ENCODE results near the gene CLEC7A.

CLEC7A gene

GRCh38 chr12:10086387-10086786 lies 43.6 kb downstream of the CLEC7A start:
- no peak overlapping the region for H3K27ac Mint-ChIP-seq
- H3K4me1 Mint-ChIP-seq, result no peaks in the 10 kb centered on the region
- H3K36me3 Mint-ChIP-seq, result peaks cover 8% of the 10 kb centered on the region
- H3K27me3 Mint-ChIP-seq, result peaks cover 2% of the 10 kb centered on the region
- peaks cover 10% of the 10 kb centered on the region for H3K9me3 Mint-ChIP-seq
- no peak overlapping the region for H3K4me3 Mint-ChIP-seq

GRCh38 chr12:10084733-10085132 lies 45.3 kb downstream of the CLEC7A start:
- Mint-ChIP-seq H3K4me1 (no peaks in the 10 kb centered on the region), H3K27ac (no peak overlapping the region), H3K4me3 (no peak overlapping the region), H3K27me3 (peaks cover 2% of the 10 kb centered on the region), H3K9me3 (peaks cover 10% of the 10 kb centered on the region), H3K36me3 (peaks cover 8% of the 10 kb centered on the region)

- Mint-ChIP-seq H3K9me3 (peaks cover 10% of the 10 kb centered on the region), H3K27me3 (peaks cover 6% of the 10 kb centered on the region), H3K4me3 (no peak overlapping the region), H3K36me3 (peaks cover 8% of the 10 kb centered on the region), H3K27ac (no peak overlapping the region), H3K4me1 (no peaks in the 10 kb centered on the region)
Measured at GRCh38 chr12:10082117-10082874, 47.7 kb downstream of the CLEC7A start.

- Mint-ChIP-seq H3K27me3 (peaks cover 8% of the 10 kb centered on the region), H3K27ac (no peak overlapping the region), H3K9me3 (no peaks in the 10 kb centered on the region), H3K4me3 (no peak overlapping the region), H3K4me1 (no peaks in the 10 kb centered on the region), H3K36me3 (no peaks in the 10 kb centered on the region)
Measured at GRCh38 chr12:10075451-10075850, 54.5 kb downstream of the CLEC7A start.

- Mint-ChIP-seq H3K27me3 (peaks cover 16% of the 10 kb centered on the region), H3K9me3 (no peaks in the 10 kb centered on the region), H3K36me3 (no peaks in the 10 kb centered on the region), H3K4me3 (no peak overlapping the region), H3K27ac (no peak overlapping the region), H3K4me1 (no peaks in the 10 kb centered on the region)
Measured at GRCh38 chr12:10073261-10073660, 56.7 kb downstream of the CLEC7A start.

- Mint-ChIP-seq H3K4me3 (no peak overlapping the region), H3K27me3 (peaks cover 16% of the 10 kb centered on the region), H3K27ac (no peak overlapping the region), H3K36me3 (no peaks in the 10 kb centered on the region), H3K4me1 (no peaks in the 10 kb centered on the region), H3K9me3 (no peaks in the 10 kb centered on the region)
Measured at GRCh38 chr12:10072131-10072530, 57.9 kb downstream of the CLEC7A start.

- H3K4me3 Mint-ChIP-seq, result no peak overlapping the region
- no peaks in the 10 kb centered on the region for H3K36me3 Mint-ChIP-seq
- H3K9me3 Mint-ChIP-seq, result no peaks in the 10 kb centered on the region
- peaks cover 20% of the 10 kb centered on the region for H3K27me3 Mint-ChIP-seq
- no peak overlapping the region for H3K27ac Mint-ChIP-seq
- no peaks in the 10 kb centered on the region for H3K4me1 Mint-ChIP-seq
Measured at GRCh38 chr12:10070380-10070779, 59.6 kb downstream of the CLEC7A start.

- no peaks in the 10 kb centered on the region for H3K36me3 Mint-ChIP-seq
- H3K27ac Mint-ChIP-seq, result no peak overlapping the region
- H3K27me3 Mint-ChIP-seq, result peaks cover 20% of the 10 kb centered on the region
- H3K4me3 Mint-ChIP-seq, result no peak overlapping the region
- H3K9me3 Mint-ChIP-seq, result no peaks in the 10 kb centered on the region
- no peaks in the 10 kb centered on the region for H3K4me1 Mint-ChIP-seq
Measured at GRCh38 chr12:10069976-10070375, 60.0 kb downstream of the CLEC7A start.

GRCh38 chr12:10069099-10069498 lies 60.9 kb downstream of the CLEC7A start:
- H3K27ac Mint-ChIP-seq, result no peak overlapping the region

GRCh38 chr12:10068644-10069043 lies 61.4 kb downstream of the CLEC7A start:
- Mint-ChIP-seq H3K36me3 (no peaks in the 10 kb centered on the region), H3K9me3 (no peaks in the 10 kb centered on the region), H3K27me3 (peaks cover 23% of the 10 kb centered on the region), H3K4me3 (no peak overlapping the region), H3K4me1 (no peaks in the 10 kb centered on the region), H3K27ac (no peak overlapping the region)

More at GRCh38 chr12:10069099-10069498, 60.9 kb downstream of the CLEC7A start:
- Mint-ChIP-seq H3K4me1 (no peaks in the 10 kb centered on the region), H3K4me3 (no peak overlapping the region), H3K36me3 (no peaks in the 10 kb centered on the region), H3K27me3 (peaks cover 23% of the 10 kb centered on the region), H3K9me3 (no peaks in the 10 kb centered on the region)

GRCh38 chr12:10067942-10068341 lies 62.1 kb downstream of the CLEC7A start:
- no peaks in the 10 kb centered on the region for H3K36me3 Mint-ChIP-seq
- peaks cover 23% of the 10 kb centered on the region for H3K27me3 Mint-ChIP-seq
- H3K27ac Mint-ChIP-seq, result no peak overlapping the region
- no peak overlapping the region for H3K4me3 Mint-ChIP-seq
- H3K9me3 Mint-ChIP-seq, result no peaks in the 10 kb centered on the region
- H3K4me1 Mint-ChIP-seq, result no peaks in the 10 kb centered on the region

GRCh38 chr12:10067264-10067663 lies 62.7 kb downstream of the CLEC7A start:
- Mint-ChIP-seq H3K27me3 (peaks cover 23% of the 10 kb centered on the region), H3K4me3 (no peak overlapping the region), H3K9me3 (no peaks in the 10 kb centered on the region), H3K4me1 (no peaks in the 10 kb centered on the region), H3K27ac (no peak overlapping the region), H3K36me3 (no peaks in the 10 kb centered on the region)
